ENCODE data around the gene VTI1A.
A peak's percentile ranks its signal among the peaks of the same experiment; 100 is the strongest.

The VTI1A gene

DNA sequence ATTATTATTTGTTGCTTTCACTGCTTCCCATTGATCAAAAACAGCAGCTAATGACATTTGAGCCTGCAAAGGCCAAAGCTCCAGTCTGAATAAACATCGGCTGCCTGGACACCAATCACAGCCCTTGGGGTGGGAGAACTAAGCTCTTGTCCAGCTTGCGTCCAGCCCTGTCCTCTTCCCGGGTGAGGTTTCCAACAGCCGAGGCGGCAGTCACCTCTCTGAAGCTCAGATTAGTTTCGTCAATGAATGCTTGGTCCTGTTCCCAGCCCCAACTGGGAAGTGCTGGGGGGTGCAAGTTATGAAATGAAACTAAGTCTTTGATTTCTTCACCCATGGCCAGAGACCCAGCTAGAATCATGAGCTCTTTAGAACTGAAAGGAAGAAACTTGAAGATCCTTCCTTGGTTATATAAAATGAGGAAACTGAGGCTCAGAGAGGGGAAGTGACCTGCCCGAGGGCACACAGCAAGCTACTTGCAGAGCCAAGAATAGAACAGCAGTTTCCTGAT lies 389.0 kb downstream of the VTI1A start:
- TF ChIP-seq, protein P1, sequence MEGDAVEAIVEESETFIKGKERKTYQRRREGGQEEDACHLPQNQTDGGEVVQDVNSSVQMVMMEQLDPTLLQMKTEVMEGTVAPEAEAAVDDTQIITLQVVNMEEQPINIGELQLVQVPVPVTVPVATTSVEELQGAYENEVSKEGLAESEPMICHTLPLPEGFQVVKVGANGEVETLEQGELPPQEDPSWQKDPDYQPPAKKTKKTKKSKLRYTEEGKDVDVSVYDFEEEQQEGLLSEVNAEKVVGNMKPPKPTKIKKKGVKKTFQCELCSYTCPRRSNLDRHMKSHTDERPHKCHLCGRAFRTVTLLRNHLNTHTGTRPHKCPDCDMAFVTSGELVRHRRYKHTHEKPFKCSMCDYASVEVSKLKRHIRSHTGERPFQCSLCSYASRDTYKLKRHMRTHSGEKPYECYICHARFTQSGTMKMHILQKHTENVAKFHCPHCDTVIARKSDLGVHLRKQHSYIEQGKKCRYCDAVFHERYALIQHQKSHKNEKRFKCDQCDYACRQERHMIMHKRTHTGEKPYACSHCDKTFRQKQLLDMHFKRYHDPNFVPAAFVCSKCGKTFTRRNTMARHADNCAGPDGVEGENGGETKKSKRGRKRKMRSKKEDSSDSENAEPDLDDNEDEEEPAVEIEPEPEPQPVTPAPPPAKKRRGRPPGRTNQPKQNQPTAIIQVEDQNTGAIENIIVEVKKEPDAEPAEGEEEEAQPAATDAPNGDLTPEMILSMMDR (IDR thresholded peaks at IDR 0.05; ENCODE audit: low read depth, low read length) = no peak
- no peak overlapping the region for H3K4me3 ChIP-seq (replicated peaks in 1 of 2; ENCODE audit: low read depth in 2 of 2, low read length in 2 of 2)
- peak in 1 of 2 donors; percentile 46 for DNase-seq (ENCODE audit: low read depth in 2 of 2)

DNA sequence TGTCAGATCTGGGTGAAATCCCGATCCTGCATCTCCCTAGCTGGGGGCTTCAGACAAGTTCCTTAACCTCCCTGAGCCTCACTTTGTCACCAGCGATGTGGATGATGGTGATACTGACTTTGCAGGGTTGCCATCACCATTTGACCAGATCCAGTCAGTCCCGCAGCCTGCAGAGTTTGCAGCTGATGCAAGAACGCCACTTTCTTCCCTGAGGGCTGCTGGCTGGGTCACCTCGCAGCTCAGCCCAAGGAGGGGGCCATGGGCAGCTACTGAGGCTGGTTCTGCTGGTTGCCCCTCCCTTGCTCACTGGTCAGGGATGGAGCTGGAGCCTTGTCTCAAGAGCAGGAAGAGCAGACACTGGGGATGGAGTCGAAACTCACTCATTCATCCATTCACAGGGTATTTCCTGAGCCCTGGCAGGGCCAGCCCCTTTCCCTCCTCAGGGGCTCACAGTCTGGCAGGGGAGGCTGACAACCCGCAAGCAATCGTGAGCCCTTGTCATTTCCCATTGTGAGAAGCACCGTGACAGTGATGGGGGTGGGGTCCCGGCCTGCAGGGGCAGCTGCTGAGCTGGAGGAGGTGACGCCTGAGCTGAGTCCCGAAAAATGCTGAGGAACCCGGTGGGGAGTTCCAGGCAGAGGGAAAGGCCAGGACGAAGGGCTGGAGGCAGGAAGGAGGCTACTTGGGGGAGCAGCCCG lies 391.9 kb downstream of the VTI1A start:
- TF ChIP-seq, protein P1 (IDR thresholded peaks at IDR 0.05; ENCODE audit: low read depth, low read length) = no peak
- H3K4me3 ChIP-seq (replicated peaks in 1 of 2; ENCODE audit: low read depth in 2 of 2, low read length in 2 of 2) = no peak overlapping the region
- DNase-seq (ENCODE audit: low read depth in 2 of 2) = no peak

DNA sequence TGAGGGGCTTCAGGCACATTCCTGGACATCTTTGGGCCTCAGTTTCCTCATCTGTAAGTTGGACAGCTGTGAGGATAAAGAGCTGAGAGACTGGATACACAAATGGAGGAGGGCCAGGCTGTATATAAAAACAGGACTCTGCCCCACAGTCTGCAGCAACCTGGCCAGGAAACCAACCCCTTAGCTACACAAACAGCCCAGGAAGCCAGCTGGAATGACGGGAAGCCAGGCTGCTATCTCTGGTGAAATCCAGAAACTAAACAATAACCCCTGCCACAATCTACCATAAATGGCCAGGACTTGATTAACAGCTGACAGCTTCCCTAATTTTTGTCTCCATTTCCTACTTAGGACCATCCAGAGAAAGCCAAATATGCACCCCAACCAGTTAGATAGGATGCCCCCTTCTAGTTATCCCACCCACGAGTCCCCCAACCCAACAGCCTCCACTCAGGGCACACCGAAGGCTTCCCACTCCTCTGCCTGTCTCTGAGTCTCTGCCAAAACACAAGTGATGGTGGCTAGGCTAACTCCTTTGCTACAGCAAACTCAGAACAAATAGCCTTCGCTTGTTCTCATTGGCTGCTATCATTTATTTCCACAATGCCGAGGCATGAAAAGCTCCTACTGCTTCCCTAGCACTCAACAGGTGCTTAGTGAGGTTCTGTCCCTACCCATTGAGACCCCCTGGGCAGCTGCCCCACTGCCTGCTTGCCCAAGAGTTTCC lies 393.1 kb downstream of the VTI1A start:
- H3K4me3 ChIP-seq (replicated peaks in 1 of 2; ENCODE audit: low read depth in 2 of 2, low read length in 2 of 2) = no peak overlapping the region
- no peak for DNase-seq (ENCODE audit: low read depth in 2 of 2)
- TF ChIP-seq, protein P1 (IDR thresholded peaks at IDR 0.05; ENCODE audit: low read depth, low read length) = no peak

DNA sequence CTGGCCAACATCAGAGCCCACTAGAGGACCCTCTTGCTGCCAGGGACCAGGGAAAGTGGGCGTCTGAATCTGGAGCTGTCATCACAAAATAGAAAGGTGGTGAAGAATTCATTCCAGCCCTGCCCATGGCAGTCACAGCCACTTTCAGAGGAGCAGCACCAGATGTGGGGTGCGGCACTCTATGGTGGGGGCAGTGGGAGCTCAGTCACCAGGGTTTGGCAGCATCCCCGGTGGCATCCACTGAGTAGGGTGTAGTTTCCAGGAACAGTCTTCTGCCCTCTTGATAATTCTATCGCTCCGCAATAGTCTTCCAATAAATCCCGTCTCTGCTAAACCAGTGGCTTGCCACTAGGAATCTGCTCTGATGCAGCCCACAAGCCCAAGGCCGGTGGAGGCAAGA lies 394.5 kb downstream of the VTI1A start:
- DNase-seq (ENCODE audit: low read depth in 2 of 2) = no peak
- TF ChIP-seq, protein P1 (IDR thresholded peaks at IDR 0.05; ENCODE audit: low read depth, low read length) = no peak
- H3K4me3 ChIP-seq (replicated peaks in 1 of 2; ENCODE audit: low read depth in 2 of 2, low read length in 2 of 2) = no peak overlapping the region

DNA sequence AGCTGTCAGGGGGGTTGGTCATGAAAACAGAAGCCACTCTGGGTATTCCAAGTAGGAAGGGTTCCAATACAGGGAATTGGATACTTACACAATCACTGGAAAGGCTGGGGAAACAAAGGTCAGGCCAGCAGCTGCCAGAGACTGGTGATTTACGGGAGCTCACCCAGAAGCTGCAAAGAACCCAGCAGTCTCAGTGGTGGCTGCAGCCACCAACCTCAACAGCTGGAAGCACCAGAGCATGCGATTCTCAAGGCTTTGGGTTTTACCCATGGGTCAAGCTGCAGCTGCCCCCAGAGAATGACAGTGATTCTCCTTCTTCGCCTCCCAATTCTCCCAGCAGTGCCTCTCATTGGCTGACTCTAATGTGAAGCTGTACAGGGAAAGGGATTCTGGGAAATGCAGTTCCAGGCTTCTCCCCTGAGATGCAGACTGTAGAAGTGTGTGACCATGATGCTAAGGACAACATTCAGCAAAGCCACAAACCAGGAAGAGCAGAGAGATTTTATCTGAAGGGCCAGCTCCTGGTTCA lies 395.9 kb downstream of the VTI1A start:
- TF ChIP-seq, protein P1 (IDR thresholded peaks at IDR 0.05; ENCODE audit: low read depth, low read length) = no peak
- no peak overlapping the region for H3K4me3 ChIP-seq (replicated peaks in 1 of 2; ENCODE audit: low read depth in 2 of 2, low read length in 2 of 2)
- DNase-seq (ENCODE audit: low read depth in 2 of 2) = peak; percentile 5 to 25

DNA sequence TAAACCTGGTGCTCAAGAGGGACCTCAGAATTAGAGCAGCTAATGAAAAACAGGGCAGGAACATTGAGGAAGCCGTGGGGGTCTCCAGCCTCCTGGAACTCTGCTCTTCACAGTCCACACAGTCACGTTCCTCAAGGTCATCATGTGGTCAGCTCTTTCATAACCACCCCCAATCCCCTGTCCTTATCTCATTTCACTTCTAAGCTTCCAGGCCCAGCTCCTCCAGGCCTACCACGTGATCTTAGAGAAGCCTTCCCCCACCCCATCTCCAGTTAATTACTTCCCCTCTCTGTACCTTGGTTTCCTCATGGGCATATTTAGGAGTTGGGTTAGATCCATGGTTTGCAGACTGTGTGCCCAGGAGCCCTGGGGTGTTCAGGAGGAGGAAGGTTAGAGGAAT lies 396.6 kb downstream of the VTI1A start:
- no peak for DNase-seq (ENCODE audit: low read depth in 2 of 2)
- TF ChIP-seq, protein P1 (IDR thresholded peaks at IDR 0.05; ENCODE audit: low read depth, low read length) = no peak
- H3K4me3 ChIP-seq (replicated peaks in 1 of 2; ENCODE audit: low read depth in 2 of 2, low read length in 2 of 2) = no peak overlapping the region

All from cardiac fibroblast (primary cell).